ENCODE results near the gene ACTN1. TPM values are rescaled to one million over a fixed set of nuclear protein-coding genes. Genes with fewer than 3 reads are reported as not detected.

Gene ACTN1
- total RNA-seq, 1 experiment from 2014 or later, result 212 TPM

DNA sequence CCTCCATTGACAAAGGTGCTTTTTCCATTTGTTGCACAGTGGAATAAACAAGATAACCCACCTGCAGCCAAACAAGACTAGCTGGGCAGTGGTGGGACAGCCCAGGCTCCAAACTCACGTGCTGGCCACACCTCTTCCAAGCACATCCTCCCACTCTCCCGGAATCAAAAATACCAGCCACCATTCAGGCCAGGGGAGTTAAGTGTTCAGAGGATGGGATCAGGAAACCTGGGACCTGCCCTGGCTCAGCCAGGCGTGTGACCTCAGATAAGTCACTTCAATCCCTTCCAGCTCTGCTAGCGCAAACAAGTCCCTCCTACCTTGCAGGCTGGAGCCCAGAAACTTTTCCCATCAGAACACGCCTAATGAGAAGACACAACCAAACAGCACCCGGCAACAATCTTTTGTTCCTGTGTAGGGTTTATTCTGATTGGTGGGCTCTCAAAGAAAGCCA lies 43.3 kb downstream of the ACTN1 start:
- CTCF ChIA-PET, result interaction anchor here (0.7 kb wide), 1 partner anchor 117 kb away, joined by 8 read pairs; no protein-coding TSS in a partner anchor
- no peak for DNase-seq (ENCODE audit: low read depth, low spot score)
- Histone ChIP-seq H3K36me3 (ENCODE audit: control insufficient read depth, insufficient read depth, low read length) (no peaks in the 10 kb centered on the region), H3K27ac (ENCODE audit: low read length) (no peak overlapping the region), H3K4me3 (ENCODE audit: low read depth in 2 of 2, low read length in 2 of 2) (no peak overlapping the region), H3K9me3 (ENCODE audit: control insufficient read depth, insufficient read depth, low read depth, low read length) (no peaks in the 10 kb centered on the region), H3K4me1 (ENCODE audit: control insufficient read depth, insufficient read depth, low read length) (peaks cover 41% of the 10 kb centered on the region), H3K27me3 (ENCODE audit: control insufficient read depth, insufficient read depth, low read length) (no peaks in the 10 kb centered on the region)
- in situ Hi-C loops (cut with HindIII; ENCODE audit: low pct_unique_long_range_greater_than_20kb, low sequenced_read_pairs), result no loop called here
- POLR2A ChIA-PET, result no interaction called here
- TF ChIP-seq TCF7L2 (IDR thresholded peaks at IDR 0.05; ENCODE audit: low read depth, low read length), result no peak
- TF ChIP-seq, protein P1, sequence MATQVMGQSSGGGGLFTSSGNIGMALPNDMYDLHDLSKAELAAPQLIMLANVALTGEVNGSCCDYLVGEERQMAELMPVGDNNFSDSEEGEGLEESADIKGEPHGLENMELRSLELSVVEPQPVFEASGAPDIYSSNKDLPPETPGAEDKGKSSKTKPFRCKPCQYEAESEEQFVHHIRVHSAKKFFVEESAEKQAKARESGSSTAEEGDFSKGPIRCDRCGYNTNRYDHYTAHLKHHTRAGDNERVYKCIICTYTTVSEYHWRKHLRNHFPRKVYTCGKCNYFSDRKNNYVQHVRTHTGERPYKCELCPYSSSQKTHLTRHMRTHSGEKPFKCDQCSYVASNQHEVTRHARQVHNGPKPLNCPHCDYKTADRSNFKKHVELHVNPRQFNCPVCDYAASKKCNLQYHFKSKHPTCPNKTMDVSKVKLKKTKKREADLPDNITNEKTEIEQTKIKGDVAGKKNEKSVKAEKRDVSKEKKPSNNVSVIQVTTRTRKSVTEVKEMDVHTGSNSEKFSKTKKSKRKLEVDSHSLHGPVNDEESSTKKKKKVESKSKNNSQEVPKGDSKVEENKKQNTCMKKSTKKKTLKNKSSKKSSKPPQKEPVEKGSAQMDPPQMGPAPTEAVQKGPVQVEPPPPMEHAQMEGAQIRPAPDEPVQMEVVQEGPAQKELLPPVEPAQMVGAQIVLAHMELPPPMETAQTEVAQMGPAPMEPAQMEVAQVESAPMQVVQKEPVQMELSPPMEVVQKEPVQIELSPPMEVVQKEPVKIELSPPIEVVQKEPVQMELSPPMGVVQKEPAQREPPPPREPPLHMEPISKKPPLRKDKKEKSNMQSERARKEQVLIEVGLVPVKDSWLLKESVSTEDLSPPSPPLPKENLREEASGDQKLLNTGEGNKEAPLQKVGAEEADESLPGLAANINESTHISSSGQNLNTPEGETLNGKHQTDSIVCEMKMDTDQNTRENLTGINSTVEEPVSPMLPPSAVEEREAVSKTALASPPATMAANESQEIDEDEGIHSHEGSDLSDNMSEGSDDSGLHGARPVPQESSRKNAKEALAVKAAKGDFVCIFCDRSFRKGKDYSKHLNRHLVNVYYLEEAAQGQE (IDR thresholded peaks at IDR 0.05; ENCODE audit: insufficient read depth in 1 of 2, low read depth in 2 of 2, low read length in 1 of 2), result no peak
- TF ChIP-seq, protein P2, sequence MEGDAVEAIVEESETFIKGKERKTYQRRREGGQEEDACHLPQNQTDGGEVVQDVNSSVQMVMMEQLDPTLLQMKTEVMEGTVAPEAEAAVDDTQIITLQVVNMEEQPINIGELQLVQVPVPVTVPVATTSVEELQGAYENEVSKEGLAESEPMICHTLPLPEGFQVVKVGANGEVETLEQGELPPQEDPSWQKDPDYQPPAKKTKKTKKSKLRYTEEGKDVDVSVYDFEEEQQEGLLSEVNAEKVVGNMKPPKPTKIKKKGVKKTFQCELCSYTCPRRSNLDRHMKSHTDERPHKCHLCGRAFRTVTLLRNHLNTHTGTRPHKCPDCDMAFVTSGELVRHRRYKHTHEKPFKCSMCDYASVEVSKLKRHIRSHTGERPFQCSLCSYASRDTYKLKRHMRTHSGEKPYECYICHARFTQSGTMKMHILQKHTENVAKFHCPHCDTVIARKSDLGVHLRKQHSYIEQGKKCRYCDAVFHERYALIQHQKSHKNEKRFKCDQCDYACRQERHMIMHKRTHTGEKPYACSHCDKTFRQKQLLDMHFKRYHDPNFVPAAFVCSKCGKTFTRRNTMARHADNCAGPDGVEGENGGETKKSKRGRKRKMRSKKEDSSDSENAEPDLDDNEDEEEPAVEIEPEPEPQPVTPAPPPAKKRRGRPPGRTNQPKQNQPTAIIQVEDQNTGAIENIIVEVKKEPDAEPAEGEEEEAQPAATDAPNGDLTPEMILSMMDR (IDR thresholded peaks at IDR 0.05), result no peak
- TF ChIP-seq POLR2AphosphoS5 (IDR thresholded peaks at IDR 0.05; ENCODE audit: low read depth, low read length), result no peak
- no peak for TF ChIP-seq SIN3A (IDR thresholded peaks at IDR 0.05; ENCODE audit: borderline replicate concordance, insufficient read depth, low read depth, low read length)
- no TSS peak for BruUV-seq (replicated peaks)
- intact Hi-C loops (cut with micrococcal nuclease; ENCODE audit: unreplicated experiment), result no loop called here
- no peak for ATAC-seq

DNA sequence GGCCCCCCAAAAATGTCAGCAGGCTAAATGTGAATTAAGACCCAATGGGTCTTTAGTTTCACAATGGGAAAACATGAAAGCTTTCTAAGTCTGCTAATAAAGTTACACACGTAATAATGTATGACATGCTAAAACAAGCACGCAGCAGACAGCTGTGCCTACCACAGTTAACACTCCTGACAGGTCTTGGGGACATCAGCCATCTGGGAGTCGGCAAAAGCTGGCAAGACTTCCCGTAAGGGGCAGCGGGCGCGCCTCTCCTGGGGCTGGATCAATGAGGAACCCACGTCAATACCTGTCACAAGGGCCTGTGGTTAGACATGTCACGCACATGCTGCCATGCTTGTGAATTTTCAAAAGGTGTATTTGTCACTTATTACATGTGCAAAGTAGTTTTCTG lies 45.0 kb downstream of the ACTN1 start:
- TF ChIP-seq TCF7L2 (IDR thresholded peaks at IDR 0.05; ENCODE audit: low read depth, low read length), result no peak
- TF ChIP-seq, protein P1 (IDR thresholded peaks at IDR 0.05; ENCODE audit: insufficient read depth in 1 of 2, low read depth in 2 of 2, low read length in 1 of 2), result no peak
- no peak for TF ChIP-seq POLR2AphosphoS5 (IDR thresholded peaks at IDR 0.05; ENCODE audit: low read depth, low read length)
- no peak for TF ChIP-seq SIN3A (IDR thresholded peaks at IDR 0.05; ENCODE audit: borderline replicate concordance, insufficient read depth, low read depth, low read length)
- TF ChIP-seq, protein P2 (IDR thresholded peaks at IDR 0.05), result no peak
- intact Hi-C loops (cut with micrococcal nuclease; ENCODE audit: unreplicated experiment) (no loop called here), in situ Hi-C loops (cut with HindIII; ENCODE audit: low pct_unique_long_range_greater_than_20kb, low sequenced_read_pairs) (no loop called here)
- CTCF ChIA-PET, result no interaction called here
- no peaks in the 10 kb centered on the region for H3K36me3 ChIP-seq (ENCODE audit: control insufficient read depth, insufficient read depth, low read length)
- no peak for ATAC-seq
- no TSS peak for BruUV-seq (replicated peaks)
- POLR2A ChIA-PET, result no interaction called here
- DNase-seq (ENCODE audit: low read depth, low spot score), result no peak
- H3K4me3 ChIP-seq (ENCODE audit: low read depth in 2 of 2, low read length in 2 of 2), result no peak overlapping the region
- H3K27me3 ChIP-seq (ENCODE audit: control insufficient read depth, insufficient read depth, low read length), result no peaks in the 10 kb centered on the region
- peaks cover 34% of the 10 kb centered on the region for H3K4me1 ChIP-seq (ENCODE audit: control insufficient read depth, insufficient read depth, low read length)
- no peak overlapping the region for H3K27ac ChIP-seq (ENCODE audit: low read length)
- no peaks in the 10 kb centered on the region for H3K9me3 ChIP-seq (ENCODE audit: control insufficient read depth, insufficient read depth, low read depth, low read length)
